WERI-Rb-1 (cell line): ENCODE data around the gene TBL1X.

Experiments
- DNase-seq: peaks from one replicate; pipeline ENCODE4 v3.0.0-alpha.2; 2020
- H3K27ac ChIP-seq: fragments of 250-450 bp; sonication (Bioruptor Pico); 2 replicates; pipeline ENCODE4 v1.5.1; 2020; ENCODE audit warnings: mild to moderate bottlenecking, moderate library complexity
- H3K27me3 ChIP-seq: fragments of 250-450 bp; sonication (Bioruptor Pico); 2 replicates; pipeline ENCODE4 v1.5.1; 2021; ENCODE audit warnings: mild to moderate bottlenecking, low read depth, moderate library complexity; ENCODE audit not compliant: insufficient read depth, severe bottlenecking
- H3K36me3 ChIP-seq: fragments of 250-450 bp; sonication (Bioruptor Pico); 2 replicates; pipeline ENCODE4 v1.5.1; 2020; ENCODE audit warnings: mild to moderate bottlenecking, moderate library complexity
- H3K4me3 ChIP-seq: 2 replicates; pipeline ENCODE4 v1.5.1; 2011; ENCODE audit warnings: low read depth, mild to moderate bottlenecking, control low read depth, low read length
- H3K9me3 ChIP-seq: fragments of 250-450 bp; sonication (Bioruptor Pico); 2 replicates; pipeline ENCODE4 v1.5.1; 2021; ENCODE audit warnings: mild to moderate bottlenecking, moderate library complexity; ENCODE audit not compliant: severe bottlenecking
- TF ChIP-seq, protein P1 (sequence below): IDR thresholded peaks from 2 replicates; pipeline ENCODE4 v1.5.1; 2011; ENCODE audit warnings: low read depth, mild to moderate bottlenecking, control low read depth, inconsistent platforms, low read length

Gene TBL1X

DNA sequence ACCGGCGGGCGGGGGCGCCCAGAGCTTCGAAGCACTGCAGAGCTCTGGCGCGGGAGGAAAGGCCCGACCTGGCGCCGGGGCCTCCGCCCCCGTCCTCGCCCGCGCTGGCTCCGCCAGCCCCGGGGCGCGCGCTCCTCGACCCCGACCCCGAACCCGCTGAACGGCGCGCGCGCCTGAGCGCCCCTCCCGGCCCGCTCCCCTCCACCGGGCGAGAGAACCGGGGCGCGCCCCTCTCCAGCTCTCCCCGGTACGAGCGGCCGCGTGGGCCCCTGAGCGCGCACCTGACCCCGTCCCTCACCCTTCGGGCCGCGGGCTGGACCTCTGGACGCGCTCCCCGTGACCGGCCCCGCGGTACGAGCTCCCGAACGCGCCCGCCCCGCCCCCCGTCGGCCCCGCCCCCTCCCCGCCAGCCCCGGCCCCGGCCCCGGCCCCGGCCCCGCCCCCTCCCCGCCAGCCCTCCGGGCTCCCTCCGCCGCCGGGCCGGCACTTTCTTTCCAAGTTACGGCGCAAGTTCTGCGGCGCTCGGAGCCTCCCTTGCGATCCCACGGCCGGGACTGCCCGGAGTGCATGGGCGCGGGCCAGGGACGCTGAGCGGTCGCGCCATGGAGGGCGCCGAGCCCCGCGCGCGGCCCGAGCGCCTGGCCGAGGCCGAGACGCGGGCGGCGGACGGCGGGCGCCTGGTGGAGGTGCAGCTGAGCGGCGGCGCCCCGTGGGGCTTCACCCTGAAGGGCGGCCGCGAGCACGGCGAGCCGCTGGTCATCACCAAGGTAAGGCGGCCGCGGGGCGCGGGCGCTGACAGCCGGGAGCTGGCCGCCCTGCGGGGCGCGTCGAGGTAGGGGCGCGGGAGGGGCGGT is 321.3 kb downstream of the TBL1X start, which contains the start of gene SHROOM2:
TSS of gene SHROOM2 (plus strand) at position 486 of the 854 bp plus-strand sequence. CDS start at position 603, 117 bp downstream.
- peak; percentile 21 for DNase-seq
- Histone ChIP-seq H3K4me3 (peak within 1 kb of the TSS; percentile 48), H3K27me3 (peaks cover 20% of the 10 kb centered on the region), H3K9me3 (no peaks in the 10 kb centered on the region), H3K27ac (no peak within 1 kb of the TSS), H3K36me3 (no peaks in the 10 kb centered on the region)
- TF ChIP-seq, protein P1, sequence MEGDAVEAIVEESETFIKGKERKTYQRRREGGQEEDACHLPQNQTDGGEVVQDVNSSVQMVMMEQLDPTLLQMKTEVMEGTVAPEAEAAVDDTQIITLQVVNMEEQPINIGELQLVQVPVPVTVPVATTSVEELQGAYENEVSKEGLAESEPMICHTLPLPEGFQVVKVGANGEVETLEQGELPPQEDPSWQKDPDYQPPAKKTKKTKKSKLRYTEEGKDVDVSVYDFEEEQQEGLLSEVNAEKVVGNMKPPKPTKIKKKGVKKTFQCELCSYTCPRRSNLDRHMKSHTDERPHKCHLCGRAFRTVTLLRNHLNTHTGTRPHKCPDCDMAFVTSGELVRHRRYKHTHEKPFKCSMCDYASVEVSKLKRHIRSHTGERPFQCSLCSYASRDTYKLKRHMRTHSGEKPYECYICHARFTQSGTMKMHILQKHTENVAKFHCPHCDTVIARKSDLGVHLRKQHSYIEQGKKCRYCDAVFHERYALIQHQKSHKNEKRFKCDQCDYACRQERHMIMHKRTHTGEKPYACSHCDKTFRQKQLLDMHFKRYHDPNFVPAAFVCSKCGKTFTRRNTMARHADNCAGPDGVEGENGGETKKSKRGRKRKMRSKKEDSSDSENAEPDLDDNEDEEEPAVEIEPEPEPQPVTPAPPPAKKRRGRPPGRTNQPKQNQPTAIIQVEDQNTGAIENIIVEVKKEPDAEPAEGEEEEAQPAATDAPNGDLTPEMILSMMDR, result no peak

DNA sequence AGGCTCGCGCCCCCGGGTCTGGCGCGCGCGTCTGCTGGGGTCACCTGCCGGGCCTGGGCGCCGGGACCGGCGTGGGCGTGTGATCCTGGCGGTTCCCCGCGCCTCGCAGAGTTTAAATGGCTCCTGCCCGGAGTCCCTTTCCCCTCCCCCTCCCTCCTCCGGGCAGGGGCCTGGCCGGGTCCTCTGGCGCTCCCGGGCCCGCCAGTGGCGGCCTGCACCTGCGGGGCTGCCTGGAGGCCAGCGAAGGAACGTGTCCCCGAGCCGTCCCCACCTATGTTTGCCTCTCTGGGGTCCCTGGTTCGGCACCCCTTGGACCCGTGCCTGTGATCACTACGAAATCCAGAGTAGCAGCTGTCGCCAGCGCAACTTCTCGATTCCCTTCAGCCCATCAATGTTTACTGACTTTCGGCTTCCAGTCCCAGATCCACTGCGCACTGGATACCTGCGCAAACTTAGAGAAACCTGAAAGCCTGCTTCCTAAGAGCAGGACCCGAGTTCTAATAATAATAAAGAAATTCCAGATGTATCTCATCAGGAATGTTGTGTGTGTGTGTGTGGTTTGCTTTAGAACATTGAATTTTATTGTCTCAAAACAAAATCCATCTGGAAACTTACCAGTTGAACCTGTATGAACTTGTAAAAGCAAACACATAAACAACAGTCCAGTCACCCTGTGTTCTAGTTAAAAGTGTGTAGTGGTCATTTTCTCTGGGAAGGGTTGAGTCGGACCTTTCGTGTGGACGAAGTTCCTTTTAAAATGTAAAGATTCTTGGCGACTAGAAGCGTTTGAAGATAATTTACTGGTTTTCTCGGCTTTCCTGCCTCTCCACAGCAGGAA is 322.2 kb downstream of the TBL1X start:
- TF ChIP-seq, protein P1, result no peak
- peak; percentile 15 for DNase-seq
- peak overlapping the region; percentile 48 for H3K4me3 ChIP-seq
- H3K27ac ChIP-seq, result no peak overlapping the region
- H3K36me3 ChIP-seq, result no peaks in the 10 kb centered on the region
- H3K9me3 ChIP-seq, result no peaks in the 10 kb centered on the region
- H3K27me3 ChIP-seq, result peaks cover 20% of the 10 kb centered on the region

DNA sequence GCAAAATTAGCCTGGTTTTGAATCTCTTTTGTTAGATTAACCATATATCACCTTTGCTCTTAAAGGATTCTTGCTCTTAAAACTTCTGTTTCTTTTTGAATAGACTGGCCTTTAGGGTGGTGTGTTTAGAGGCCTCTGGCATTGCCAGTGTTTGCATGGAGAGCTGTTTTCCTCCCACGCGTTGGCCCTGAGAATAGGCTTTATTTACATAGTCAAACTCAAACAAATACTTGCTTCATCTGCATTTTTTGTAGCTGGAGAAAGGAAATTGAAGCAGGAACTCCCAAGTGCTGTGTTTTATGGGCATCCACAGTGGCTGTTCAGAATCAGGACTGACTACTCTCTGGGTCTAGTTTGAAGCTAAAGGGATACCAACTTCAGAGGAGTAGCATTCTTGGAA is 324.1 kb downstream of the TBL1X start:
- DNase-seq, result no peak
- Histone ChIP-seq H3K27me3 (peaks cover 20% of the 10 kb centered on the region), H3K4me3 (no peak overlapping the region), H3K27ac (no peak overlapping the region), H3K9me3 (no peaks in the 10 kb centered on the region), H3K36me3 (no peaks in the 10 kb centered on the region)
- TF ChIP-seq, protein P1, result no peak

DNA sequence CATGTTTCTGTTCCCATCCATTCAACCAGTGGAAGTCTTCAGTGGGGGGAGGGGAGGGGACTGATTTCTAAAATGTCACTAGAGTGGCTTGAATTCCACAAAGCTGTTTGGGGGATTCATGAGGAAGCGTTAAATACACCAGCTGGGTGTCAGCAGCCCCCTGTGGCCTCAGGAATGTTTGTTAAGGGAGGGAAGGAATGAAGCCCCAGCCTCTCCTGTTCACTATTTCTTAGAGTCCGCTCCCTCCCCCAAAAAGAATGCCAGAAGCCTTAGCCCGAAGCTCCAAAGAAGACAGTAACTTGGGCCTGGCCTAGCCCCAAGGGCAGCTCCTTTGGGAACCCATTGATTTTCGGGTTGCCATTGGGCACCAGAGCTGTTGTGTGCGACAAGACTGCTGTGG is 324.7 kb downstream of the TBL1X start:
- H3K27ac ChIP-seq, result no peak overlapping the region
- no peak overlapping the region for H3K4me3 ChIP-seq
- TF ChIP-seq, protein P1, result no peak
- DNase-seq, result no peak
- H3K27me3 ChIP-seq, result peaks cover 20% of the 10 kb centered on the region
- no peaks in the 10 kb centered on the region for H3K36me3 ChIP-seq
- H3K9me3 ChIP-seq, result no peaks in the 10 kb centered on the region
